GM12878 (cell line): ENCODE data around the gene SH3GL3. TPM values are rescaled to one million over a fixed set of nuclear protein-coding genes. Genes with fewer than 3 reads are reported as not detected.

Experiments
- ATAC-seq: fragments of 200-7000 bp; cut with Tn5 transposase; 3 replicates; pipeline ENCODE4 v1.9.1; 2020; ENCODE audit warnings: mild to moderate bottlenecking, moderate library complexity
- BruUV-seq: library from RNA; stranded (reverse); fragments of 400-500 nt; replicated peaks from 2 replicates; lab custom pipeline; 2021; lab: Mats Ljungman, UMichigan
- CTCF ChIA-PET: fragments of 300-600 bp; sonication (Branson Sonifier 250); formaldehyde crosslinking; extraction: SDS; loops from one replicate; lab custom pipeline; 2021; ENCODE audit warnings: inconsistent platforms; lab: Yijun Ruan, JAX
- POLR2A ChIA-PET: fragments of 350-600 bp; formaldehyde crosslinking; extraction: SDS; loops from one replicate; lab custom pipeline; 2021; ENCODE audit warnings: inconsistent platforms; lab: Charles Lee
- RAD21 ChIA-PET: fragments of 300-600 bp; sonication (Branson Sonifier 250); formaldehyde crosslinking; loops from one replicate; lab custom pipeline; 2023; ENCODE audit warnings: antibody characterized with exemption; ENCODE audit not compliant: unreplicated experiment; lab: Charles Lee
- SMC1A ChIA-PET: fragments of 300-600 bp; sonication (Branson Sonifier 250); formaldehyde crosslinking; loops from one replicate; lab custom pipeline; 2023; ENCODE audit not compliant: unreplicated experiment, uncharacterized antibody; lab: Charles Lee
- DNase-seq: peaks from one replicate; pipeline ENCODE4 v3.0.0-alpha.2; 2011; ENCODE audit warnings: low read depth, low spot score
- FAIRE-seq: peaks from 3 replicates; lab custom pipeline; 2011; peaks lifted over from hg19 to GRCh38; lab: Jason Lieb, UNC
- H2AFZ ChIP-seq: 2 replicates; pipeline ENCODE4 v1.6.0; 2011; ENCODE audit warnings: low read depth, low read length, control low read depth; ENCODE audit not compliant: control insufficient read depth
- H3K27ac ChIP-seq: 2 replicates; pipeline ENCODE4 v1.5.1; 2011; ENCODE audit warnings: control low read depth; ENCODE audit not compliant: control insufficient read depth, insufficient read depth
- H3K27me3 ChIP-seq, 2 experiments: replicated peaks in 1 of 2; 2 replicates each; pipeline versions ENCODE4 v1.6.0 to v1.6.1; 2011; ENCODE audit warnings: low read length in 1 of 2; ENCODE audit not compliant: control insufficient read depth in 2 of 2, insufficient read depth in 2 of 2
- H3K36me3 ChIP-seq, 2 experiments: 2 replicates each; pipeline ENCODE4 v1.5.1; 2011; ENCODE audit warnings: low read length in 1 of 2; ENCODE audit not compliant: control insufficient read depth in 2 of 2, insufficient read depth in 2 of 2
- H3K4me1 ChIP-seq: 2 replicates; pipeline ENCODE4 v1.6.1; 2011; ENCODE audit warnings: mild to moderate bottlenecking, low read length, moderate library complexity, mixed read lengths; ENCODE audit not compliant: control insufficient read depth, insufficient read depth
- H3K4me2 ChIP-seq: 2 replicates; pipeline ENCODE4 v1.6.0; 2011; ENCODE audit warnings: control low read depth; ENCODE audit not compliant: control insufficient read depth, insufficient read depth
- H3K4me3 ChIP-seq: fragments of 200-600 bp; sonication (generic); 2 replicates; pipeline ENCODE4 v1.5.1; 2016
- H3K79me2 ChIP-seq: 2 replicates; pipeline ENCODE4 v1.6.0; 2011; ENCODE audit warnings: low read length; ENCODE audit not compliant: control insufficient read depth, insufficient read depth
- H3K9ac ChIP-seq: 2 replicates; pipeline ENCODE4 v1.8.0; 2011; ENCODE audit warnings: low read length, control low read depth, mixed read lengths; ENCODE audit not compliant: control insufficient read depth, insufficient read depth
- H3K9me3 ChIP-seq: replicated peaks from 3 replicates; pipeline ENCODE4 v1.5.1; 2011; ENCODE audit warnings: mild to moderate bottlenecking, low read length; ENCODE audit not compliant: control insufficient read depth, insufficient read depth
- H4K20me1 ChIP-seq: 2 replicates; pipeline ENCODE4 v1.6.0; 2011; ENCODE audit not compliant: control insufficient read depth, insufficient read depth
- FOXM1 ChIP-seq: IDR thresholded peaks from 2 replicates; pipeline ENCODE4 v1.6.1; 2012; ENCODE audit warnings: low read depth, mild to moderate bottlenecking, inconsistent platforms, low read length, moderate library complexity
- IKZF1 ChIP-seq: fragments of 450-650 bp; conservative IDR thresholded peaks from 2 replicates; pipeline ENCODE4 v1.6.1; 2017; ENCODE audit warnings: antibody characterized with exemption, mild to moderate bottlenecking
- NKRF ChIP-seq: fragments of 450-650 bp; conservative IDR thresholded peaks from 2 replicates; pipeline ENCODE4 v1.6.1; 2017; ENCODE audit warnings: mild to moderate bottlenecking, moderate library complexity
- PKNOX1 ChIP-seq: fragments of 450-650 bp; IDR thresholded peaks from 2 replicates; pipeline ENCODE4 v1.6.1; 2016; ENCODE audit warnings: mild to moderate bottlenecking
- POU2F2 ChIP-seq: IDR thresholded peaks from 3 replicates; pipeline ENCODE4 v1.6.1; 2011; ENCODE audit warnings: low read depth, mild to moderate bottlenecking, low read length, borderline replicate concordance
- RB1 ChIP-seq: fragments of 450-650 bp; formaldehyde crosslinking; IDR thresholded peaks from 2 replicates; pipeline ENCODE4 v1.6.1; 2017; ENCODE audit warnings: mild to moderate bottlenecking, borderline replicate concordance
- SMAD5 ChIP-seq: IDR thresholded peaks from 2 replicates; pipeline ENCODE4 v1.6.1; 2016; ENCODE audit warnings: antibody characterized with exemption, low read depth
- SMARCA5 ChIP-seq: fragments of 450-650 bp; IDR thresholded peaks from 2 replicates; pipeline ENCODE4 v1.6.1; 2017; ENCODE audit warnings: mild to moderate bottlenecking
- SMC3 ChIP-seq: IDR thresholded peaks from 2 replicates; pipeline ENCODE4 v1.6.1; 2011; ENCODE audit warnings: low read length, improper control_type of control experiment, borderline replicate concordance
- SREBF1 ChIP-seq: IDR thresholded peaks from 2 replicates; pipeline ENCODE4 v1.6.1; 2012; ENCODE audit warnings: mild to moderate bottlenecking, low read length
- WGBS: methylation state at CpG from one replicate; pipeline ENCODE4 v1.1.6; 2016; ENCODE audit warnings: low lambda C conversion rate; ENCODE audit not compliant: insufficient replicate concordance, insufficient coverage; ENCODE audit errors: missing lambda C conversion rate; 5-methylcytosine and 5-hydroxymethylcytosine counted together
- in situ Hi-C: fragments of 300-500 bp; cut with MboI; formaldehyde crosslinking; loops from 9 replicates; pipeline ENCODE4 v1.14.3; 2018; ENCODE audit warnings: mixed read lengths
- intact Hi-C: fragments of 100-400 bp; cut with micrococcal nuclease; formaldehyde crosslinking; loops from one replicate; pipeline ENCODE4 v1.14.2; 2022; ENCODE audit not compliant: unreplicated experiment
- polyA plus RNA-seq, 11 experiments: library from polyadenylated mRNA; depleted of rRNA in 4 of 11; unstranded in 6 of 11; stranded (reverse) in 5 of 11; fragments of >200 nt; fragmentation: Nextera tagmentation in 4 of 11; fragmentation: Illumina TruSeq in 1 of 11; extraction: Ambion mirVana in 4 of 11; extraction: Trizol in 1 of 11; gene quantifications; 1 replicate in 1 of 11; 2 replicates in 10 of 11; pipeline versions ENCODE4 v1.2.1 to v1.2.3, GENCODE V29; 2011 to 2016; ENCODE audit warnings: inconsistent platforms in 2 of 11, missing spikeins in 2 of 11, low read depth in 1 of 11
- total RNA-seq, 4 experiments: library from RNA; depleted of rRNA in 3 of 4; stranded (reverse); fragments of >200 nt in 3 of 4; fragmentation: Illumina TruSeq in 1 of 4; extraction: Trizol in 1 of 4; gene quantifications; 2 replicates each; pipeline versions ENCODE4 v1.2.1 to v1.2.3, GENCODE V29; 2013 to 2021

SH3GL3 gene
- total and polyA plus RNA-seq, 10 of the 15 experiments (the other 5 are each of a cell fraction or from before 2014, with no cell fraction given), result not detected

DNA sequence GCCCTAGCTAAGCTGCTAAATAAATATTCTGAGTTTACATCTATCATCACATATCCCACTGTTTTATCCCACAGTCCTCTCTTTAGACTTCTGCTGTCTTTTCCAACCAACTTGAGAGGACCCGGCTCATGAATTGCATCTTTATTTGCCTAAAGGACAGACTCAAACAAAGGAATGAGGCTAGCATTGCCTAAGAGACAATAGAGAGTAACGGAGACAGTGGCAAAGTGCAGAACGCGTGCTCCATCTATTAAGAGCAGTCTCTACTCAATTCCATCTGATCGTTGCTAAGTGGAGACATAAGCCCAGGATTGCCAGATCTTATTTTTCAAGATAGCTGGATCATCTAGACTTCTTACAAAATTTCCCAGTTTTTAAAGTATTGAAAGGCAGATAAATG is 209.1 kb downstream of the SH3GL3 start:
- ATAC-seq, result no peak
- H3K9ac ChIP-seq, result no peak overlapping the region
- CTCF ChIA-PET, result interaction anchor here (0.9 kb wide), 1 partner anchor 91 kb away, joined by 3 read pairs; no protein-coding TSS in a partner anchor
- TF ChIP-seq SMARCA5 (no peak), POU2F2 (no peak), IKZF1 (no peak), SREBF1 (no peak), RB1 (no peak), PKNOX1 (no peak), SMAD5 (no peak), SMC3 (no peak), FOXM1 (no peak), NKRF (no peak)
- TF ChIP-seq, all 136 proteins: peak for 0
- DNase-seq (no peak), FAIRE-seq (no peak)
- ChIA-PET POLR2A (no interaction called here), RAD21 (no interaction called here), SMC1A (interaction anchor here (1.1 kb wide), 1 partner anchor 16 kb away, joined by 4 read pairs; no protein-coding TSS in a partner anchor)
- in situ Hi-C loops (no loop called here), intact Hi-C loops (no loop called here)
- no peak overlapping the region for H3K4me3 ChIP-seq
- H4K20me1 ChIP-seq, result no peaks in the 10 kb centered on the region
- H3K79me2 ChIP-seq, result no peaks in the 10 kb centered on the region
- H3K27me3 ChIP-seq, result peaks cover 6 to 7% of the 10 kb centered on the region in 2 experiments; a peak in 3 of 4 replicates
- H3K4me1 ChIP-seq, result no peaks in the 10 kb centered on the region
- H3K27ac ChIP-seq, result no peak overlapping the region
- H3K4me2 ChIP-seq, result no peak overlapping the region
- 67% methylated on average over 5 of the region's 5 CpGs for WGBS
- no peaks in the 10 kb centered on the region; the same call in 1 of the 3 replicates for H3K9me3 ChIP-seq
- H2AFZ ChIP-seq, result no peak overlapping the region
- H3K36me3 ChIP-seq, result no peaks in the 10 kb centered on the region
- BruUV-seq, result no TSS peak
